Stimulated activated CD8-positive, alpha-beta memory T cell treated with anti-CD3 and anti-CD28 coated beads, Interleukin-7, amount 100 ng/mL, for 48 hours (primary cell): ENCODE measurements around the gene RETREG3.
"Not testable (repeated sequence)": the region's sequence is repeated elsewhere in the genome, so short reads cannot be mapped to it uniquely, and the experiment has no call there.

Experiments used
- DNase-seq, 2 donors: peaks; one replicate each; pipeline ENCODE4 v3.0.0-alpha.2; 2020; ENCODE audit warnings: low read depth in 1 of 2; ENCODE audit errors: extremely low read depth in 1 of 2

Gene RETREG3

DNA sequence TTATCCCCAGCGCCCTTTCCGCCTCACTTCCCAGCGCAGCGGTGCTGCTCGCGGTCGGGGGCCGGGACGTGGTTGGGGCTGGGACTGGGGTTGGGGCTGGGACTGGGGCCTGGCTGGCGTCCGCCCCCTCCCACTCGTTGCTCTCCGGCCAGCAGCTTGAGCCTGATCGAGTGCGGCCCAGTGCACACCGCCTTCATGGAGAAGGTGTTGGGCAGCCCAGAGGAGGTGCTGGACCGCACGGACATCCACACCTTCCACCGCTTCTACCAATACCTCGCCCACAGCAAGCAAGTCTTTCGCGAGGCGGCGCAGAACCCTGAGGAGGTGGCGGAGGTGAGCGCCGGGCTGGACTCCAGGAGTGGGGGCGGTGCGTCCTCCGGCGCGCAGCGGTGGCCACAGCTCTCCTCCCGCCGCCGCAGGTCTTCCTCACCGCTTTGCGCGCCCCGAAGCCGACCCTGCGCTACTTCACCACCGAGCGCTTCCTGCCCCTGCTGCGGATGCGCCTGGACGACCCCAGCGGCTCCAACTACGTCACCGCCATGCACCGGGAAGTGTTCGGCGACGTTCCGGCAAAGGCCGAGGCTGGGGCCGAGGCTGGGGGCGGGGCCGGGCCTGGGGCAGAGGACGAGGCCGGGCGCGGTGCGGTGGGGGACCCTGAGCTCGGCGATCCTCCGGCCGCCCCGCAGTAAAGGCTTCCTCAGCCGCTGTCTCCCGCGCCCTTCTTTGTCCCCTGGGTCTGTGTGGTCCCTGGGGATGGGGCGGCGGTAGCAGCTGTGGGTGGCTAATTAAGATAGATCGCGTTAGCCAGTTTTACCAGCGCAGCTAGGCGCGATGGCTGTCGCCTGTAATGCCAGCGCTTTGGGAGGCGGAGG lies 54.7 kb downstream of the RETREG3 start:
- peak; percentile 77 to 81 for DNase-seq

DNA sequence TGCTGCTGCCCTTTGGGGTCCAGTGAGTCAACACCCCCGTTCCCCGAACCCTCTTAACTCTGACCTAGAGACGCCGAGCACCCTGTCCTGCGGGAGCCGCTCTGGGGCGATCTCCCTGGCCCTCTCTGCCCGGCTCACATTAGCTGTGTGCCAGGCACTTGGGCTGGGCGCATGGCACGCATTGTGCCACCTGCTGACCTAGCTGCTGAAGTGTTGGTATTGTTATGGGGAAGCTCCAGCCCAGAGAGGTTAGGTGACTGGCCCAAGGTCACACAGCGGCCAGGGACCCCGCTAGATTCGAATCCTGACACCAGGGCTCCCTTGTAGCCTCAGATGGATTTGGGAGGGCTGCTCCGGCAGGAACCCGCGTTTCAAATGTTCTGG lies 55.3 kb downstream of the RETREG3 start:
- DNase-seq, result no peak

DNA sequence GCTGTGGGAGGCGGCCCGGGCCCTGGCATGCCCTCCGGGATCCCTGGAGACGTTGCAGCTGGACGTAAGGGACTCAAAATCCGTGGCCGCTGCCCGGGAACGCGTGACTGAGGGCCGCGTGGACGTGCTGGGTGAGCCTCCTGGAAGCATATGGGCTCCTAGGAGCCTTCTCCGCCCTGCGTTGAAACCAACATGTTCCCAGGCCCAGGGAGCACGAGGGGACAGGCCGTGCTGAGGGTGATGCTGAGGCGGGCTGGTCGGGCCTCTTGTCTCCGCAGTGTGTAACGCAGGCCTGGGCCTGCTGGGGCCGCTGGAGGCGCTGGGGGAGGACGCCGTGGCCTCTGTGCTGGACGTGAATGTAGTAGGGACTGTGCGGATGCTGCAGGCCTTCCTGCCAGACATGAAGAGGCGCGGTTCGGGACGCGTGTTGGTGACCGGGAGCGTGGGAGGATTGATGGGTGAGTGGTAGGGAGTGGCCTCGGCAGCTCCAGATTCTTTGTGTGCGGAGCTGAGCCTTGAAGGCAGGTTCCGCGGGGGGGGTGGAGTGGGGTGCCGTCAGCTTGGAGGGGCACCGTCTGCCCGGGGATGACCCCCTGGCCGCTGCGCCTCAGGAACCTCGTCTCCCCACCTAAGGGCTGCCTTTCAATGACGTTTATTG lies 55.9 kb downstream of the RETREG3 start:
- DNase-seq, result no peak

DNA sequence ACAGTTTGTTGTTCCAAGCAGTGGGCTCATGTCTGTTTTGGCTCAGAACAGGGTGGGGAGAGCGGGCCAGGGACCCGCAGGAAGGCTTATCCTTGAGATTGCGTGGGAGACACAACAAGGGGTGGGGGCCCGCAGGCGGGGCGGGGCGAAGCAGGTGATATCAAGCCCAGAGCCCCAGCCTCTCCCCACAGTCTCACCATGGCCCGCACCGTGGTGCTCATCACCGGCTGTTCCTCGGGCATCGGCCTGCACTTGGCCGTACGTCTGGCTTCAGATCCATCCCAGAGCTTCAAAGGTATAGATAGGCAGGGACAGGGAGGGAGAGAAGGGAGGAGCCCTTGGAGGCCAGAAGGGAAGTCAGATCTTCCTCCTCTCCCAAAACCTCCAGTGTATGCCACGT lies 56.4 kb downstream of the RETREG3 start, which contains the start of gene HSD17B1:
Gene HSD17B1 (plus strand): TSS at position 188 of the 400 bp plus-strand sequence. CDS start 11 bp downstream, at position 199.
- not testable (repeated sequence) for DNase-seq

DNA sequence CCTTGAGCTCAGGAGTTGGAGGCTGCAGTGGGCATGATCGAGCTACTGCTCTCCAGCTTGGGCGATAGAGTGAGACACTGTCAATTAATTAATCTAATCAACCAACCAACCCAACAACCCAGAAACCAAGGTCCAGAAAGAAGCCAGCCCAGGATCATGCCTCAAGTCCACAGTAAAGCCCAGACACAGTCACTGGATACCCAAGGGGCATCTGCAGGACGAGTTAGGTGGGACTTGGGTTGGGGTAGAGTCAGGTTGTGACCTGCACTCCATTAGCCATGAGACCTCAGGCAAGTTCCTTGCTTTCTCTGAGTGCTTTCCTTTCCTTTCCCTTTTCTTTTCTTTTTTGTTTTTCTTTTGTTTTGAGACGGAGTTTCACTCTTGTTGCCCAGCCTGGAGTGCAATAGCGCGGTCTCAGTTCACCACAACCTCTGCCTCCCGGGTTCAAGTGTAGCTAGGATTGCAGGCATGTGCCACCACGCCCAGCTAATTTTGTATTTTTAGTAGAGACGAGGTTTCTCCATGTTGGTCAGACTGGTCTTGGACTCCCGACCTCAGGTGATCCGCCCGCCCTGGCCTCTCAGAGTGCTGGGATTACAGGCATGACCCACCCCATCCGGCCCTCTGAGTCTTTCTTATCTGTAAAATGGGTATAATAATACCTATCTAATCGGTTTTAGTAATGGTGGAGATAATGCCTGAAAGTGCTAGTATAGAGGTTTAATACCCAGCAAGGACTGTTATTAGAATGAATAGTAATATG lies 60.0 kb downstream of the RETREG3 start:
- DNase-seq, result no peak

DNA sequence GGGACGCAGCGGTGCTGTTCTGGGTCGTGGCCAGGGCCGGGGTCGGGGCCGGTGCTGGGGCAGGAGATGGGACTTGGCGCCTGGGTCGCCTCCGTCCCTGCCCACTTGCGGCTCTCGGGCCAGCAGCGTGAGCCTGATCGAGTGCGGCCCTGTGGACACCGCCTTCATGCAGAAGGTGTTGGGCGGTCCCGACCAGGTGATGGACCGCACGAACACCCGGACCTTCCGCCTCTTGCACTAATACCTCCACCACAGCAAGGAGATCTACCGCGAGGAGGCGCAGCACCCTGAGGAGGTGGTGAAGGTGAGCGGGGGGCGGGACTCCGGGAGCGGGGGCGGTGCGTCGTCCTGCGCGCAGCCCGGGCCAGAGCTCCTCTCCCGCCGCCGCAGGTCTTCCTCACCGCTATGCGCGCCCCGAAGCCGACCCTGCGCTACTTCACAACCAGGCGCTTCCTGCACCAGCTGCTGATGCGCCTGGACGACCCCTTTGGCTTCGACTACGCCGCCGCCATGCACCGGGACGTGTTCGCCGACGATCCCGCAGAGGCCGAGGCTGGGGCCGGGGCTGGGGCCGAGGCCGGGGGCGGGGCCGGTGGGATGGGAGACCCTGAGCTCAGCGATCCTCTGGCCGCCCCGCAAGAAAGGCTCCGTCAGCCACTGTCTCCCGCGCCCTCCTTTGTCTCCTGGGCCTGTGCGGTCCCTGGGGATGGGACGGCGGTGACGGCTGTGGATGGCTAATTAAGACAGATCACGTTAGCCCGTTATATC lies 60.9 kb downstream of the RETREG3 start:
- peak; percentile 55 to 77 for DNase-seq

DNA sequence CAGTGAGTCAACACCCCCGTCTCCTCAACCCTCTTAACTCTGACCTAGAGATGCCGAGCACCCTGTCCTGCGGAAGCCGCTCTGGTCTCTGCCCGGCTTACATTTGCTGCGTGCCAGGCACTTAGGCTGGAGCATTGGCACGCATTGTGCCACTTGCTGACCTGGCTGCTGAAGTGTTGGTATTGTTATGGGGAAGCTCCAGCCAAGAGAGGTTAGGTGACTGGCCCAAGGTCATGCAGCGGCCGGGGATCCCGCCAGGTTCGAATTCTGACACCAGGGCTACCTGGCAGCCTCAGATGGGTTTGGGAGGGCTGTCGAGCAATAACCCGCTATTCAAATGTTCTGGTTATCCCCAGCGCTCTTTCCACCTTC lies 61.5 kb downstream of the RETREG3 start:
- no peak for DNase-seq

DNA sequence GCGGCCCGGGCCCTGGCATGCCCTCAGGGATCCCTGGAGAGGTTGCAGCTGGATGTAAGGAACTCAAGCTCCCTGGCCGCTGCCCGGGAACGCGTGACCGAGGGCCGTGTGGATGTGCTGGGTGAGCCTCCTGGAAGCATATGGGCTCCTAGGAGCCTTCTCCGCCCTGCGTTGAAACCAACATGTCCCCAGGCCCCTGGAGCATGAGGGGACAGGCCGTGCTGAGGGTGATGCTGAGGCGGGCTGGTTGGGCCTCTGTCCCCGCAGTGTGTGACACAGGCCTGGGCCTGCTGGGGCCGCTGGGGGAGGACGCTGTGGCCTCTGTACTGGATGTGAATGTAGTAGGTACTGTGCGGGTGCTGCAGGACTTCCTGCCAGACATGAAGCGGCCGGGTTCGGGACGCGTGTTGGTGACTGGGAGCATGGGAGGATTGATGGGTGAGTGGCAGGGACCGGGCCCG lies 62.1 kb downstream of the RETREG3 start:
- DNase-seq, result no peak

DNA sequence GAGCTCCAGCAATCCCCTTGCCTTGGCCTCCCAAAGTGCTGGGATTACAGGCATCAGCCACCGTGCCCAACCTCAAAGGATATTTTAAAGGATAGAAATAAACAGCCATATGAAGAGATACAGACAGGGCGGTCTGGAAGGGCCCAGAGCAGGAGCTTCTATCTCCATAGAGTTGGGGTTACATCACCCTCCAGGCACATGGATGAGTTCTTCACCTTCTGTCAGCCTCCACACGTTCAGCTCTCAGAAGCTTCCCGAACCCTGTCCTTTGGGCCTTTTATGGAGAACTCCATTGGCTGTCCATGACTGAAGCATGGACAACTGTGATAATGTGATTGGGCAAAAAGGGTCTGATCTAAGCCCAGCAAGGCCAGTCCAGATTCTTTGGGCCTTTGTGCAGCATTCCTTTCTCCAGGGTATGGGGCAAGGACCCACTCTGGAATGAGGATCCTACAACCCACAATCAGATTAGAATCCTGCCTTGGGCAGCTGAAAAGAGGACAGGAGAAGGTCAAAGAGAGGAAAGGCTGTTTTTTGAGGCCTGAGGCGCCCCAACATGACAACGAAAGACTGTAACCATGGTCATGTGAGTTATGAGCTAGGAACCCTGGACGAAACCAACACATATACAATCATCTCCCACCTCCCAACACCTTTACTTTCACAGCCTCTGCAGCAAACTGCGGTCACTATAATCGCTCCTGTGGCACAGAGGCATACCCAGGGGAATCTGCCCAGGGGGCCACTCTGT lies 63.2 kb downstream of the RETREG3 start:
- not testable (repeated sequence) for DNase-seq

DNA sequence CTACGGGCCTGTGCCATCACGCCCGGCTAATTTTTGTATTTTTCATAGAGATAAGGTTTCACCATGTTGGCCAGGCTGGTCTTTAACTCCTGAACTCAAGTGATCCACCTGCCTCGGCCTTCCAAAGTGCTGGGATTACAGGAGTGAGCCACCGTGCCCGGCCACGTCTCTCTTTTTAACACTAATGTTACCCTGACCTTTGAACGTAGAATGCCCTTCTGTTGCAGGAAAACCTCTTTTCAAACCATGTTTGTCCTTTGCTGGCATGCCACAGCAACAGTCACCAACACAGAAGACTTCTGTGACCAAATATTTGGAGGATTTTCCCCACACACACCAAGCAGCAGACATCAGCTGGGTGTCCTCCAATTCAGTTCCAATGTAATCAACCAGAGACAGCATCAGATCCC lies 64.3 kb downstream of the RETREG3 start:
- DNase-seq, result no peak

DNA sequence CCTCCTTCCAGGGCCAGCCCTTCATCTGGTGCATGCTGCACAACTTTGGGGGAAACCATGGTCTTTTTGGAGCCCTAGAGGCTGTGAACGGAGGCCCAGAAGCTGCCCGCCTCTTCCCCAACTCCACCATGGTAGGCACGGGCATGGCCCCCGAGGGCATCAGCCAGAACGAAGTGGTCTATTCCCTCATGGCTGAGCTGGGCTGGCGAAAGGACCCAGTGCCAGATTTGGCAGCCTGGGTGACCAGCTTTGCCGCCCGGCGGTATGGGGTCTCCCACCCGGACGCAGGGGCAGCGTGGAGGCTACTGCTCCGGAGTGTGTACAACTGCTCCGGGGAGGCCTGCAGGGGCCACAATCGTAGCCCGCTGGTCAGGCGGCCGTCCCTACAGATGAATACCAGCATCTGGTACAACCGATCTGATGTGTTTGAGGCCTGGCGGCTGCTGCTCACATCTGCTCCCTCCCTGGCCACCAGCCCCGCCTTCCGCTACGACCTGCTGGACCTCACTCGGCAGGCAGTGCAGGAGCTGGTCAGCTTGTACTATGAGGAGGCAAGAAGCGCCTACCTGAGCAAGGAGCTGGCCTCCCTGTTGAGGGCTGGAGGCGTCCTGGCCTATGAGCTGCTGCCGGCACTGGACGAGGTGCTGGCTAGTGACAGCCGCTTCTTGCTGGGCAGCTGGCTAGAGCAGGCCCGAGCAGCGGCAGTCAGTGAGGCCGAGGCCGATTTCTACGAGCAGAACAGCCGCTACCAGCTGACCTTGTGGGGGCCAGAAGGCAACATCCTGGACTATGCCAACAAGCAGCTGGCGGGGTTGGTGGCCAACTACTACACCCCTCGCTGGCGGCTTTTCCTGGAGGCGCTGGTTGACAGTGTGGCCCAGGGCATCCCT lies 65.7 kb downstream of the RETREG3 start:
- DNase-seq, result no peak

DNA sequence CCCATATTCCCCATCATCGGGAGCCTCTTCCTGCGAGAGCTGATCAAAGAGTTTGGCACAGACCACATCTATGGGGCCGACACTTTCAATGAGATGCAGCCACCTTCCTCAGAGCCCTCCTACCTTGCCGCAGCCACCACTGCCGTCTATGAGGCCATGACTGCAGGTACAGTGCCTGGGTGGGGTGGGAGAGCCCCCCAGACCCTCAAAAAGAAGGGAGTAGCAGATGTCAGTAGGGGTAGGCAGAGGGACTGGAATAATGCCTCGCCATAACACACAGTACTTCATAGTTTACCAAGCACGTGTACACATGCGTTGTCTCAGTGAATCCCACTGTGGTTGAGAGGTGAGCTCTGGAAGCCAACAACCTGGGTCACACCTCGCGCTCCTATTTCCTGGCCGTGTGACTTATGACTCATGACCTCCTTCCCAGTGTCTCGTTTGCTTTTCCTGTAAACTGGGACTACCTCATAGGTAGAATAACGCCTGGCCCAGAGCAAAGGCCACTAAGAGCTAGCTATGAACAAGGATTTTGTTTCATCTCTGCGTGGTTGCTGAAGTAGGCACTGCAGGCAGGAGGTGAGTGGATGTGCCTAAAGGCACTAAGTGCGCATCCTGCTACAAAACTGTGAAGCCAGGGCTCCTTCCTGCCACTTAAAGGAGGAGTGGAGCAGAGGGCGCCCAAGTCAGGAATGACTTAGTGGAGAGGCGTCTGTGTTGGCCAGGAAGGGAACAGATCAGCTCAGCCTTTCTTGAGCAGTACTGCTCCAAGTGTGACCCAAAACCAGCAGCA lies 67.9 kb downstream of the RETREG3 start:
- no peak for DNase-seq

DNA sequence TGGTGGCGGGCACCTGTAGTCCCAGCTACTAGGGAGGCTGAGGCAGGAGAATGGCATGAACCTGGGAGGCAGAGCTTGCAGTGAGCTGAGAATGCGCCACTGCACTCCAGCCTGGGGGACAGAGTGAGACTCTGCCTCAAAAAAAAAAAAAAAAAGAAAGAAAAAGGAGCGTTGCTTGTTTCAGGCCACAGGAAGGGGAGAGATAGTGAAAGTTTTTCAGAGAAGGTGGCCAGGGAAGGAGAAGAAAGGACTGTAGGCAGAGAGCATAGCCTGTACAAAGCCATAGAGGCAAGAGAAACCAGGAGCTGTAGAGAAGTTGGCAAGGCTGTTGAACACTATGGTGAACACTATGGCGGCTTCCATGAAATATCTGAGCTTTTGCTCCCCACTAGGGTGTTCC lies 68.6 kb downstream of the RETREG3 start:
- DNase-seq, result not testable (repeated sequence)

DNA sequence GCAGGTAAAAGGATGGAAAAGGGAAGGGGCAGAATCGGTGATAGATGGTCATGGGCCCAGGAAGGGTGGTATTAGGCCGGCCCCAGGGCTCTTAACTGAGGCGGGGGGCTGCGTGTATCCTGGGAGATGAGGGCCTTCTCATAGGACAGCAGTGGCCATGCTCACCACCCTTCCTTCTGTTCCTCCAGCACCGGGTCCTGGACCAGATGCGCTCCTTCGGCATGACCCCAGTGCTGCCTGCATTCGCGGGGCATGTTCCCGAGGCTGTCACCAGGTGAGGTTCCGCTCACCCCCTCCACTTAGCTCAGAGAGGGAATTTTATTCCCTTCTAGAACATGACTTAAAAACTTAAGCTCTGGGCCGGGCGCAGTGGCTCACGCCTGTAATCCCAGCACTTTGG lies 70.7 kb downstream of the RETREG3 start:
- DNase-seq, result no peak

DNA sequence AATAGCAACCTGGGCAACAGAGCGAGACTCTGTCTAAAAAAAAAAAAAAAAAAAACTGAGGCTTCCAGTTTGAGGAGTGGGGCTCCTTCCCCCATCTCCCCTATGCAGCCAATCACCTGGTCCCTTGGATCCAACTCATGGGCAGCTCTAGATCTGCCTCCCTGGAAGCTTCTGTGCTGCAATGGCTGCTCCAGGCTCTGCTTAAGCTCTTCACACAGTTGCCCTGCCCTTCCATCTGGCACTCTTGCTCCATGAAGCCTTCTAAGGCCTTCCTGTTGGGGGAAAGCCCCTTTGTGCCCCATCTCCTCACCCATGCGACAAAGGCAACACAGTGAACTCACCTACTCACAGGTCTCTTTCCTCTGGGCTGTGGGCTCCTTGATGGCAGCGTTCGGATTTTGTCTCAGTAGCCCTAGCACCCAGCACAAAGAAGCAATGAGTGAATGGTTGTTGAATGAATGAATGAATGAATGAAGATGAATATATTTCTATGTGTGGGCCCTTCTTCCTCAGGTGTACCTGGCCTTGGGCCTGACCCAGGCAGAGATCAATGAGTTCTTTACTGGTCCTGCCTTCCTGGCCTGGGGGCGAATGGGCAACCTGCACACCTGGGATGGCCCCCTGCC lies 71.2 kb downstream of the RETREG3 start:
- no peak for DNase-seq

DNA sequence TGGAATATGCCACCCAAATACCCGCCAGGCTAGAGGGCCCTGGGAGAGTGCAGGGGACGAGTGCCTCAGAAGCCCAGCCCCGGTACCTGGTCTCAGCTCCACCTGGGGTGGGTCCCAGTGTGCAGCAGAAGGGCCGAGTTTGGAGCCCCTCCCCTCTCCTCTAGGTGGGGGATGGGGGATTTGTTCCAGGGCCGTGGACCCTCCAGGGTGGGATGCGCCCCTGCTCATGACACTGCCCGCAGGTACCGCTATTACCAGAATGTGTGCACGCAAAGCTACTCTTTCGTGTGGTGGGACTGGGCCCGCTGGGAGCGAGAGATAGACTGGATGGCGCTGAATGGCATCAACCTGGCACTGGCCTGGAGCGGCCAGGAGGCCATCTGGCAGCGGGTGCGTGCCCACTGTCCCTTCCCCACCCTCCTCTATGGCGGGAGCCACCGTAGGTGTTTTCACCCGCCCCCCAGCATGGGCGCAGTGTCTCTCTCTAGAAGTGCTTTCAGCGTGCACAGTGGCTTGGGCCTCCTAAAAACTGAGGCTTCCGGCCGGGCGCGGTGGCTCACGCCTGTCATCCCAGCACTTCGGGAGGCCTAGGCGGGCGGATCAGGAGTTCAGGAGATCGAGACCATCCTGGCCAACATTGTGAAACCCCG lies 71.9 kb downstream of the RETREG3 start:
- no peak for DNase-seq
